ENCODE data around the gene RPSA.

GRCh38 chr3:39409514-39410136 lies 3.1 kb downstream of the RPSA start:
- TF ChIP-seq CTCF (IDR thresholded peaks at IDR 0.05) (no peak), EP300 (IDR thresholded peaks at IDR 0.05; ENCODE audit: low read depth) (no peak)

Data from transverse colon (tissue), 3 donors.